HepG2 (cell line): Measurements from ENCODE around the gene PREP. TPM values are rescaled to one million over a fixed set of nuclear protein-coding genes. Genes with fewer than 3 reads are reported as not detected.

Experiments
- ATAC-seq: fragments of 200-7000 bp; cut with Tn5 transposase; 3 replicates; pipeline ENCODE4 v1.9.1; 2020; ENCODE audit warnings: mild to moderate bottlenecking, moderate library complexity
- BruUV-seq: library from RNA; stranded (reverse); fragments of 400-500 nt; replicated peaks from 2 replicates; lab custom pipeline; 2021; lab: Mats Ljungman, UMichigan
- CTCF ChIA-PET: fragments of 300-600 bp; formaldehyde crosslinking; extraction: SDS; loops from one replicate; lab custom pipeline; 2021; ENCODE audit warnings: low total read pairs, inconsistent platforms, low intra/inter-chr PET ratio; lab: Yijun Ruan, JAX
- POLR2A ChIA-PET: fragments of 350-600 bp; sonication (Branson Sonifier 250); formaldehyde crosslinking; loops from one replicate; lab custom pipeline; 2020; ENCODE audit warnings: antibody characterized with exemption, inconsistent platforms; lab: Yijun Ruan, JAX
- DNase-seq: peaks from one replicate; pipeline ENCODE4 v3.0.0-alpha.2; 2015; ENCODE audit warnings: low spot score
- FAIRE-seq: peaks from 3 replicates; lab custom pipeline; 2011; peaks lifted over from hg19 to GRCh38; lab: Jason Lieb, UNC
- H2AFZ ChIP-seq: one replicate; pipeline ENCODE4 v1.6.1; 2011; ENCODE audit warnings: low read length, inconsistent platforms
- H3K27ac ChIP-seq: fragments of 300-600 bp; 3 replicates; pipeline ENCODE4 v1.8.0; 2011; ENCODE audit warnings: mixed run types, mild to moderate bottlenecking, mixed read lengths, low read length, inconsistent platforms; ENCODE audit not compliant: insufficient read depth; ENCODE audit errors: extremely low read length
- H3K27me3 ChIP-seq, 2 experiments: fragments of 200-600 bp in 1 of 2; 2 replicates in 1 of 2; 3 replicates in 1 of 2; pipeline versions ENCODE4 v1.6.0 to v1.8.0; 2011; ENCODE audit warnings: low read length in 2 of 2, mild to moderate bottlenecking in 2 of 2, moderate library complexity in 2 of 2, inconsistent platforms in 1 of 2; ENCODE audit not compliant: insufficient read depth in 2 of 2, control insufficient read depth in 1 of 2
- H3K36me3 ChIP-seq, 2 experiments: fragments of 200-600 bp in 1 of 2; replicated peaks in 1 of 2; 2 replicates in 1 of 2; 3 replicates in 1 of 2; pipeline versions ENCODE4 v1.5.1 to v1.8.0; 2011; ENCODE audit warnings: low read length in 2 of 2, inconsistent platforms in 1 of 2; ENCODE audit not compliant: insufficient read depth in 2 of 2, control insufficient read depth in 1 of 2
- H3K4me1 ChIP-seq: 2 replicates; pipeline ENCODE4 v1.5.1; 2012; ENCODE audit warnings: low read length, inconsistent platforms; ENCODE audit not compliant: insufficient read depth
- H3K4me2 ChIP-seq: 2 replicates; pipeline ENCODE4 v1.6.0; 2011; ENCODE audit warnings: low read depth, low read length, inconsistent platforms
- H3K4me3 ChIP-seq, 3 experiments: fragments of 200-600 bp in 1 of 3; sonication (generic), shearing (Covaris generic) in 1 of 3; replicated peaks in 1 of 3; 2 replicates each; pipeline ENCODE4 v1.5.1; 2011 to 2016; ENCODE audit warnings: low read length in 3 of 3, inconsistent platforms in 2 of 3, low read depth in 2 of 3, mild to moderate bottlenecking in 2 of 3, control low read depth in 1 of 3, mixed read lengths in 1 of 3; ENCODE audit not compliant: insufficient read depth in 1 of 3
- H3K79me2 ChIP-seq: one replicate; pipeline ENCODE4 v1.6.1; 2011; ENCODE audit warnings: low read length, inconsistent platforms; ENCODE audit not compliant: insufficient read depth
- H3K9ac ChIP-seq: 2 replicates; pipeline ENCODE4 v1.6.0; 2011; ENCODE audit warnings: mild to moderate bottlenecking, low read depth, low read length, inconsistent platforms; ENCODE audit not compliant: insufficient read depth
- H3K9me3 ChIP-seq: 2 replicates; pipeline ENCODE4 v1.5.1; 2012; ENCODE audit warnings: mild to moderate bottlenecking, low read length
- H4K20me1 ChIP-seq: 2 replicates; pipeline ENCODE4 v1.6.0; 2011; ENCODE audit warnings: inconsistent platforms, mild to moderate bottlenecking, low read length, moderate library complexity; ENCODE audit not compliant: insufficient read depth
- HDAC6 ChIP-seq: fragments of 200-600 bp; sonication (generic); IDR thresholded peaks from 2 replicates; pipeline ENCODE4 v1.7.0; 2017; ENCODE audit warnings: mild to moderate bottlenecking, antibody characterized with exemption, low read length, low read depth
- HMG20A ChIP-seq: IDR thresholded peaks from 2 replicates; pipeline ENCODE4 v1.6.1; 2016; ENCODE audit warnings: borderline replicate concordance
- JARID2 ChIP-seq: sonication (generic); formaldehyde crosslinking; IDR thresholded peaks from 2 replicates; pipeline ENCODE4 v1.8.1; 2023; ENCODE audit warnings: missing genetic modification reagents, inconsistent platforms; ENCODE audit not compliant: insufficient replicate concordance
- MAFK ChIP-seq, 2 experiments: IDR thresholded peaks in 1 of 2; conservative IDR thresholded peaks in 1 of 2; 2 replicates each; pipeline ENCODE4 v1.6.1; 2011; ENCODE audit warnings: improper control_type of control experiment in 2 of 2, low read length in 2 of 2
- MZF1 ChIP-seq: sonication (generic); formaldehyde crosslinking; IDR thresholded peaks from 2 replicates; pipeline ENCODE4 v1.8.1; 2023; ENCODE audit warnings: mild to moderate bottlenecking, missing genetic modification reagents, borderline replicate concordance
- NBN ChIP-seq: fragments of 450-650 bp; conservative IDR thresholded peaks from 2 replicates; pipeline ENCODE4 v1.6.1; 2017
- NFKB2 ChIP-seq: sonication (generic); formaldehyde crosslinking; IDR thresholded peaks from 2 replicates; pipeline ENCODE4 v1.4.0; 2020; ENCODE audit warnings: missing genetic modification reagents, borderline replicate concordance
- NR2F6 ChIP-seq, 2 experiments: IDR thresholded peaks; 2 replicates each; pipeline ENCODE4 v1.6.1; 2016; ENCODE audit warnings: antibody characterized with exemption in 1 of 2, mild to moderate bottlenecking in 1 of 2
- RNF2 ChIP-seq: fragments of 450-650 bp; conservative IDR thresholded peaks from 2 replicates; pipeline ENCODE4 v1.6.1; 2016; ENCODE audit warnings: low read depth
- SIX4 ChIP-seq: sonication (generic); formaldehyde crosslinking; IDR thresholded peaks from 2 replicates; pipeline ENCODE4 v1.4.0; 2020; ENCODE audit warnings: missing genetic modification reagents
- SP5 ChIP-seq: IDR thresholded peaks from 2 replicates; pipeline ENCODE4 v1.6.1; 2016; ENCODE audit warnings: low read depth, borderline replicate concordance
- SYNCRIP ChIP-seq: fragments of 200-400 bp; formaldehyde crosslinking; IDR thresholded peaks from 2 replicates; pipeline ENCODE4 v1.6.1; 2018; ENCODE audit warnings: mild to moderate bottlenecking, low read depth, low read length; ENCODE audit not compliant: insufficient read depth
- TBX3 ChIP-seq: fragments of 450-650 bp; IDR thresholded peaks from 2 replicates; pipeline ENCODE4 v1.6.1; 2017; ENCODE audit warnings: antibody characterized with exemption, mild to moderate bottlenecking, inconsistent platforms, borderline replicate concordance
- ZBTB20 ChIP-seq: sonication (generic); formaldehyde crosslinking; IDR thresholded peaks from 2 replicates; pipeline ENCODE4 v1.8.1; 2023; ENCODE audit warnings: missing genetic modification reagents, low read depth, mild to moderate bottlenecking, borderline replicate concordance
- ZNF10 ChIP-seq: sonication (generic); formaldehyde crosslinking; IDR thresholded peaks from 2 replicates; pipeline ENCODE4 v1.4.0; 2020; ENCODE audit warnings: mild to moderate bottlenecking, low read depth, missing genetic modification reagents, borderline replicate concordance
- ZNF350 ChIP-seq: sonication (generic); formaldehyde crosslinking; IDR thresholded peaks from 2 replicates; pipeline ENCODE4 v1.4.0; 2020; ENCODE audit warnings: mild to moderate bottlenecking, low read depth, missing genetic modification reagents, borderline replicate concordance
- WGBS: methylation state at CpG from one replicate; pipeline ENCODE4 v1.1.6; 2017; ENCODE audit warnings: low lambda C conversion rate; 5-methylcytosine and 5-hydroxymethylcytosine counted together
- in situ Hi-C: cut with HindIII; loops from 2 replicates; pipeline ENCODE4 v1.10.0; 2017; ENCODE audit warnings: low pct_unique_long_range_greater_than_20kb; ENCODE audit not compliant: extremely low pct_ligation_motif_present
- intact Hi-C: fragments of 100-400 bp; cut with micrococcal nuclease; formaldehyde crosslinking; loops from one replicate; pipeline ENCODE4 v1.10.0; 2022; ENCODE audit not compliant: unreplicated experiment
- polyA plus RNA-seq, 8 experiments: library from polyadenylated mRNA; depleted of rRNA in 3 of 8; stranded (reverse) in 7 of 8; unstranded in 1 of 8; fragments of >200 nt; fragmentation: Illumina TruSeq in 4 of 8; extraction: Trizol in 4 of 8; gene quantifications; 2 replicates each; pipeline versions ENCODE4 v1.2.1 to v1.2.3, GENCODE V29; 2011 to 2016; ENCODE audit warnings: low read depth in 4 of 8, missing spikeins in 1 of 8, mixed read lengths in 1 of 8; ENCODE audit not compliant: insufficient read depth in 1 of 8
- total RNA-seq, 5 experiments: library from RNA; depleted of rRNA; stranded (reverse); fragments of >200 nt; fragmentation: Illumina TruSeq; extraction: Trizol; gene quantifications; 2 replicates each; pipeline ENCODE4 v1.2.3, GENCODE V29; 2016; ENCODE audit warnings: low read depth in 1 of 5
- TF ChIP-seq, protein P1 (sequence below): sonication (generic); formaldehyde crosslinking; IDR thresholded peaks from 2 replicates; pipeline ENCODE4 v1.5.0; 2020; ENCODE audit warnings: missing genetic modification reagents
- TF ChIP-seq, protein P2 (sequence below): sonication (generic); formaldehyde crosslinking; IDR thresholded peaks from 2 replicates; pipeline ENCODE4 v1.5.0; 2020; ENCODE audit warnings: mild to moderate bottlenecking, missing genetic modification reagents
- TF ChIP-seq, protein P3 (sequence below): sonication (generic); formaldehyde crosslinking; IDR thresholded peaks from 2 replicates; pipeline ENCODE4 v1.8.0; 2022; ENCODE audit warnings: mild to moderate bottlenecking, missing genetic modification reagents

Gene PREP
- total and polyA plus RNA-seq, 2 of the 13 experiments (the other 11 are each of a cell fraction or from before 2014, with no cell fraction given), result 12.6 to 15.9 TPM

DNA sequence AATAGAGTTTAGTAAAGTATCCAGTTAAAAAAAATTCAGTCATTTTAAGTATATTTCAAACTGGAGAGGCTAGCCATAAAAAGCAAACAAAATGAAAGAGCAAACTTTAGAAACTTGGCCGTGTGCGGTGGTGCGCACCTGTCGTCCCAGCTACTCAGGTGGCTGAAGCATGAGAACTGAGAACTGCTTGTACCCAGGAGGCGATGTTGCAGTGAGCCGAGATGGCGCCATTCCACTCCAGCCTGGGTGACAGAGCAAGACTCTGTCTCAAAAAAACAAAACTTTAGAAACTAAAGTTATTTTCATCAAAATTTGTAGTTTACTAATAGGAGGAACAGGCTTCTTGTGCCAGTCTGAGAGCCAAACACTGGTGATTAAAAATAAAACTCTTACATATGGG, 122.8 kb downstream of the PREP start:
- POLR2A ChIA-PET, result no interaction called here
- no peak for FAIRE-seq
- H3K4me3 ChIP-seq, result no peak overlapping the region
- TF ChIP-seq SP5 (CRISPR knock-in tag) (no peak), JARID2 (CRISPR knock-in tag) (no peak), SYNCRIP (no peak), ZNF350 (CRISPR knock-in tag) (no peak), HMG20A (CRISPR knock-in tag) (no peak), NFKB2 (no peak), TBX3 (no peak), MAFK (conservative IDR thresholded peaks at IDR 0.05 in 1 of 2, IDR thresholded peaks at IDR 0.05 in 1 of 2; ENCODE audit: low read length in 2 of 2) (no peak), NBN (no peak), MZF1 (CRISPR knock-in tag) (no peak), SIX4 (no peak), ZBTB20 (CRISPR knock-in tag) (no peak), HDAC6 (no peak), NR2F6 (IDR thresholded peaks at IDR 0.05) (no peak), NR2F6 (CRISPR knock-in tag; IDR thresholded peaks at IDR 0.05) (no peak), RNF2 (no peak), ZNF10 (no peak)
- TF ChIP-seq, protein P1, sequence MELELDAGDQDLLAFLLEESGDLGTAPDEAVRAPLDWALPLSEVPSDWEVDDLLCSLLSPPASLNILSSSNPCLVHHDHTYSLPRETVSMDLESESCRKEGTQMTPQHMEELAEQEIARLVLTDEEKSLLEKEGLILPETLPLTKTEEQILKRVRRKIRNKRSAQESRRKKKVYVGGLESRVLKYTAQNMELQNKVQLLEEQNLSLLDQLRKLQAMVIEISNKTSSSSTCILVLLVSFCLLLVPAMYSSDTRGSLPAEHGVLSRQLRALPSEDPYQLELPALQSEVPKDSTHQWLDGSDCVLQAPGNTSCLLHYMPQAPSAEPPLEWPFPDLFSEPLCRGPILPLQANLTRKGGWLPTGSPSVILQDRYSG (CRISPR knock-in tag), result no peak
- TF ChIP-seq, protein P2, sequence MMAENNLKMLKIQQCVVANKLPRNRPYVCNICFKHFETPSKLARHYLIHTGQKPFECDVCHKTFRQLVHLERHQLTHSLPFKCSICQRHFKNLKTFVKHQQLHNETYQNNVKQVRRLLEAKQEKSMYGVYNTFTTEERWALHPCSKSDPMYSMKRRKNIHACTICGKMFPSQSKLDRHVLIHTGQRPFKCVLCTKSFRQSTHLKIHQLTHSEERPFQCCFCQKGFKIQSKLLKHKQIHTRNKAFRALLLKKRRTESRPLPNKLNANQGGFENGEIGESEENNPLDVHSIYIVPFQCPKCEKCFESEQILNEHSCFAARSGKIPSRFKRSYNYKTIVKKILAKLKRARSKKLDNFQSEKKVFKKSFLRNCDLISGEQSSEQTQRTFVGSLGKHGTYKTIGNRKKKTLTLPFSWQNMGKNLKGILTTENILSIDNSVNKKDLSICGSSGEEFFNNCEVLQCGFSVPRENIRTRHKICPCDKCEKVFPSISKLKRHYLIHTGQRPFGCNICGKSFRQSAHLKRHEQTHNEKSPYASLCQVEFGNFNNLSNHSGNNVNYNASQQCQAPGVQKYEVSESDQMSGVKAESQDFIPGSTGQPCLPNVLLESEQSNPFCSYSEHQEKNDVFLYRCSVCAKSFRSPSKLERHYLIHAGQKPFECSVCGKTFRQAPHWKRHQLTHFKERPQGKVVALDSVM (CRISPR knock-in tag), result no peak
- TF ChIP-seq, protein P3, sequence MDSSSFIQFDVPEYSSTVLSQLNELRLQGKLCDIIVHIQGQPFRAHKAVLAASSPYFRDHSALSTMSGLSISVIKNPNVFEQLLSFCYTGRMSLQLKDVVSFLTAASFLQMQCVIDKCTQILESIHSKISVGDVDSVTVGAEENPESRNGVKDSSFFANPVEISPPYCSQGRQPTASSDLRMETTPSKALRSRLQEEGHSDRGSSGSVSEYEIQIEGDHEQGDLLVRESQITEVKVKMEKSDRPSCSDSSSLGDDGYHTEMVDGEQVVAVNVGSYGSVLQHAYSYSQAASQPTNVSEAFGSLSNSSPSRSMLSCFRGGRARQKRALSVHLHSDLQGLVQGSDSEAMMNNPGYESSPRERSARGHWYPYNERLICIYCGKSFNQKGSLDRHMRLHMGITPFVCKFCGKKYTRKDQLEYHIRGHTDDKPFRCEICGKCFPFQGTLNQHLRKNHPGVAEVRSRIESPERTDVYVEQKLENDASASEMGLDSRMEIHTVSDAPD (CRISPR knock-in tag), result no peak

More for the DNA sequence above, 122.8 kb downstream of the PREP start:
- H3K79me2 ChIP-seq, result no peaks in the 10 kb centered on the region
- H3K9me3 ChIP-seq, result no peaks in the 10 kb centered on the region
- no peak for ATAC-seq
- no peaks in the 10 kb centered on the region for H4K20me1 ChIP-seq
- no peaks in the 10 kb centered on the region for H3K4me1 ChIP-seq
- no peak overlapping the region for H3K4me2 ChIP-seq
- peaks cover 19 to 57% of the 10 kb centered on the region in 2 experiments for H3K36me3 ChIP-seq
- no peak overlapping the region for H3K27ac ChIP-seq
- H3K9ac ChIP-seq, result no peak overlapping the region
- intact Hi-C loops (no loop called here), in situ Hi-C loops (no loop called here)
- H2AFZ ChIP-seq, result no peak overlapping the region
- CTCF ChIA-PET, result no interaction called here
- no TSS peak for BruUV-seq
- H3K27me3 ChIP-seq, result no peaks in the 10 kb centered on the region
- no peak for DNase-seq
- 98% methylated on average over 7 of the region's 7 CpGs for WGBS
